Measurements from ENCODE around the gene ATAD5. TPM values are rescaled to one million over a fixed set of nuclear protein-coding genes. Genes with fewer than 3 reads are reported as not detected.
"Not testable (repeated sequence)": the region's sequence is repeated elsewhere in the genome, so short reads cannot be mapped to it uniquely, and the experiment has no call there.

ATAD5 gene
- total RNA-seq, 1 experiment from 2014 or later = 14.1 TPM

- H3K4me3 ChIP-seq = no peak overlapping the region
- no TSS peak for BruUV-seq (replicated peaks)
- TF ChIP-seq EZH2 (IDR thresholded peaks at IDR 0.05; ENCODE audit: low read depth) = no peak
- TF ChIP-seq, protein P1, sequence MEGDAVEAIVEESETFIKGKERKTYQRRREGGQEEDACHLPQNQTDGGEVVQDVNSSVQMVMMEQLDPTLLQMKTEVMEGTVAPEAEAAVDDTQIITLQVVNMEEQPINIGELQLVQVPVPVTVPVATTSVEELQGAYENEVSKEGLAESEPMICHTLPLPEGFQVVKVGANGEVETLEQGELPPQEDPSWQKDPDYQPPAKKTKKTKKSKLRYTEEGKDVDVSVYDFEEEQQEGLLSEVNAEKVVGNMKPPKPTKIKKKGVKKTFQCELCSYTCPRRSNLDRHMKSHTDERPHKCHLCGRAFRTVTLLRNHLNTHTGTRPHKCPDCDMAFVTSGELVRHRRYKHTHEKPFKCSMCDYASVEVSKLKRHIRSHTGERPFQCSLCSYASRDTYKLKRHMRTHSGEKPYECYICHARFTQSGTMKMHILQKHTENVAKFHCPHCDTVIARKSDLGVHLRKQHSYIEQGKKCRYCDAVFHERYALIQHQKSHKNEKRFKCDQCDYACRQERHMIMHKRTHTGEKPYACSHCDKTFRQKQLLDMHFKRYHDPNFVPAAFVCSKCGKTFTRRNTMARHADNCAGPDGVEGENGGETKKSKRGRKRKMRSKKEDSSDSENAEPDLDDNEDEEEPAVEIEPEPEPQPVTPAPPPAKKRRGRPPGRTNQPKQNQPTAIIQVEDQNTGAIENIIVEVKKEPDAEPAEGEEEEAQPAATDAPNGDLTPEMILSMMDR (conservative IDR thresholded peaks at IDR 0.05) = no peak
- no peaks in the 10 kb centered on the region for H3K27me3 ChIP-seq (ENCODE audit: insufficient read depth, low read depth)
- peaks cover 20% of the 10 kb centered on the region; the same call in 1 of the 2 replicates for H3K79me2 ChIP-seq (ENCODE audit: low read depth)
- no peak for DNase-seq
- no peaks in the 10 kb centered on the region; the same call in 1 of the 2 replicates for H3K4me1 ChIP-seq (replicated peaks; ENCODE audit: insufficient read depth)
- no peak overlapping the region for H3K27ac ChIP-seq
- H3K36me3 ChIP-seq (ENCODE audit: low read depth) = no peaks in the 10 kb centered on the region
- intact Hi-C loops (cut with micrococcal nuclease; ENCODE audit: unreplicated experiment) = no loop called here
- H4K20me1 ChIP-seq (ENCODE audit: insufficient read depth) = peaks cover 2% of the 10 kb centered on the region; the same call in 1 of the 2 replicates
- H3K9me2 ChIP-seq (ENCODE audit: insufficient read depth) = no peaks in the 10 kb centered on the region
- H3K4me2 ChIP-seq = no peak overlapping the region
- POLR2A ChIA-PET (ENCODE audit: unreplicated experiment) = interaction anchor here (0.6 kb wide), 1 partner anchor 22 kb away, joined by 4 read pairs; no protein-coding TSS in a partner anchor
- CTCF ChIA-PET = interaction anchor here (0.6 kb wide), 1 partner anchor 333 kb away, joined by 4 read pairs; no protein-coding TSS in a partner anchor
- H3F3A ChIP-seq (ENCODE audit: insufficient read depth, low read depth) = peaks cover 15% of the 10 kb centered on the region; the same call in 1 of the 2 replicates
- H2AFZ ChIP-seq = no peak overlapping the region
- no peaks in the 10 kb centered on the region for H3K9me3 ChIP-seq (ENCODE audit: insufficient read depth, low read depth)
Measured at GRCh38 chr17:30809867-30810266, 21.9 kb upstream of the ATAD5 start.

- CTCF ChIA-PET = no interaction called here
- H3K27me3 ChIP-seq (ENCODE audit: insufficient read depth, low read depth) = no peaks in the 10 kb centered on the region
- POLR2A ChIA-PET (ENCODE audit: unreplicated experiment) = no interaction called here
- no peak overlapping the region for H3K4me2 ChIP-seq
- no peak for TF ChIP-seq EZH2 (IDR thresholded peaks at IDR 0.05; ENCODE audit: low read depth)
- TF ChIP-seq, protein P1 (conservative IDR thresholded peaks at IDR 0.05) = no peak
- H2AFZ ChIP-seq = no peak overlapping the region
- DNase-seq = no peak
- peaks cover 28% of the 10 kb centered on the region; the same call in 1 of the 2 replicates for H3K79me2 ChIP-seq (ENCODE audit: low read depth)
- no peak overlapping the region for H3K27ac ChIP-seq
- H3K36me3 ChIP-seq (ENCODE audit: low read depth) = no peaks in the 10 kb centered on the region
- H4K20me1 ChIP-seq (ENCODE audit: insufficient read depth) = peaks cover 2% of the 10 kb centered on the region; the same call in 1 of the 2 replicates
- H3F3A ChIP-seq (ENCODE audit: insufficient read depth, low read depth) = peaks cover 13% of the 10 kb centered on the region; the same call in 1 of the 2 replicates
- intact Hi-C loops (cut with micrococcal nuclease; ENCODE audit: unreplicated experiment) = no loop called here
- H3K9me2 ChIP-seq (ENCODE audit: insufficient read depth) = no peaks in the 10 kb centered on the region
- no peak overlapping the region for H3K4me3 ChIP-seq
- no TSS peak for BruUV-seq (replicated peaks)
- H3K4me1 ChIP-seq (replicated peaks; ENCODE audit: insufficient read depth) = no peaks in the 10 kb centered on the region; the same call in 1 of the 2 replicates
- H3K9me3 ChIP-seq (ENCODE audit: insufficient read depth, low read depth) = no peaks in the 10 kb centered on the region
Measured at GRCh38 chr17:30812218-30813177, 19.3 kb upstream of the ATAD5 start.

- H3K27me3 ChIP-seq (ENCODE audit: insufficient read depth, low read depth); H3K4me1 ChIP-seq (replicated peaks; ENCODE audit: insufficient read depth); H3K27ac ChIP-seq; POLR2A ChIA-PET (ENCODE audit: unreplicated experiment); H3K4me2 ChIP-seq; CTCF ChIA-PET; intact Hi-C loops (cut with micrococcal nuclease; ENCODE audit: unreplicated experiment); H3K36me3 ChIP-seq (ENCODE audit: low read depth); H3F3A ChIP-seq (ENCODE audit: insufficient read depth, low read depth); H2AFZ ChIP-seq; H3K9me2 ChIP-seq (ENCODE audit: insufficient read depth); DNase-seq; H4K20me1 ChIP-seq (ENCODE audit: insufficient read depth); H3K4me3 ChIP-seq; H3K9me3 ChIP-seq (ENCODE audit: insufficient read depth, low read depth); BruUV-seq (replicated peaks): not testable (repeated sequence)
- H3K79me2 ChIP-seq (ENCODE audit: low read depth) = peaks cover 36% of the 10 kb centered on the region
Measured at GRCh38 chr17:30814236-30814635, 17.5 kb upstream of the ATAD5 start.

DNA sequence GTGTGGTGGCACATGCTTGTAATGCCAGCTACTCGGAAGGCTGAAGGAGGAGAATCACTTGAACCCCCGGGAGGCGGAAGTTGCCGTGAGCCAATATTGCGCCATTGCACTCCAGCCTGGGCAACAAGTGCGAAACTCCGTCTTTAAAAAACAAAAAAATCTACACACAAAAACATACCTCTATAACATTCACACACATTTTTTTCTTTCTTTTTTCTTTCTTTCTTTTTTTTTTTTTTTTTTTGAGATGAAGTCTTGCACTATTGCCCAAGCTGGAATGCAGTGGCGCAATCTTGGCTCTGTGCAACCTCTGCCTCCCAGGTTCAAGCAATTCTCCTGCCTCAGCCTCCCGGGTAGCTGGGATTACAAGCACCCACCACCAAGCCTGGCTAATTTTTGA is 16.9 kb upstream of the ATAD5 start:
- H4K20me1 ChIP-seq (ENCODE audit: insufficient read depth); CTCF ChIA-PET; H3K9me3 ChIP-seq (ENCODE audit: insufficient read depth, low read depth); POLR2A ChIA-PET (ENCODE audit: unreplicated experiment); DNase-seq; H3F3A ChIP-seq (ENCODE audit: insufficient read depth, low read depth); H3K27me3 ChIP-seq (ENCODE audit: insufficient read depth, low read depth); H3K4me3 ChIP-seq; H3K4me1 ChIP-seq (replicated peaks; ENCODE audit: insufficient read depth); intact Hi-C loops (cut with micrococcal nuclease; ENCODE audit: unreplicated experiment); H2AFZ ChIP-seq; H3K36me3 ChIP-seq (ENCODE audit: low read depth); BruUV-seq (replicated peaks); H3K4me2 ChIP-seq; H3K9me2 ChIP-seq (ENCODE audit: insufficient read depth); H3K27ac ChIP-seq: not testable (repeated sequence)
- H3K79me2 ChIP-seq (ENCODE audit: low read depth) = peaks cover 42% of the 10 kb centered on the region

Data from PC-9 (cell line).